HG02943 (cell line): ENCODE results near the gene CCZ1B.
A peak's percentile ranks its signal among the peaks of the same experiment; 100 is the strongest.
"Not testable (repeated sequence)": the region's sequence is repeated elsewhere in the genome, so short reads cannot be mapped to it uniquely, and the experiment has no call there.

Experiments used
- ATAC-seq: cut with Tn5 transposase; IDR thresholded peaks from one replicate; pipeline ENCODE4 v1.9.1; 2021; ENCODE audit warnings: mild to moderate bottlenecking, low read depth, moderate library complexity; ENCODE audit not compliant: unreplicated experiment

CCZ1B gene

GRCh38 chr7:6826151-6826550 lies at the start of gene CCZ1B:
TSS of gene CCZ1B (minus strand) at chr7:6826275. CDS start at chr7:6826197, 78 bp downstream.
- ATAC-seq, result peak; percentile 97

GRCh38 chr7:6875022-6875421 lies 48.9 kb upstream of the CCZ1B start:
- not testable (repeated sequence) for ATAC-seq

DNA sequence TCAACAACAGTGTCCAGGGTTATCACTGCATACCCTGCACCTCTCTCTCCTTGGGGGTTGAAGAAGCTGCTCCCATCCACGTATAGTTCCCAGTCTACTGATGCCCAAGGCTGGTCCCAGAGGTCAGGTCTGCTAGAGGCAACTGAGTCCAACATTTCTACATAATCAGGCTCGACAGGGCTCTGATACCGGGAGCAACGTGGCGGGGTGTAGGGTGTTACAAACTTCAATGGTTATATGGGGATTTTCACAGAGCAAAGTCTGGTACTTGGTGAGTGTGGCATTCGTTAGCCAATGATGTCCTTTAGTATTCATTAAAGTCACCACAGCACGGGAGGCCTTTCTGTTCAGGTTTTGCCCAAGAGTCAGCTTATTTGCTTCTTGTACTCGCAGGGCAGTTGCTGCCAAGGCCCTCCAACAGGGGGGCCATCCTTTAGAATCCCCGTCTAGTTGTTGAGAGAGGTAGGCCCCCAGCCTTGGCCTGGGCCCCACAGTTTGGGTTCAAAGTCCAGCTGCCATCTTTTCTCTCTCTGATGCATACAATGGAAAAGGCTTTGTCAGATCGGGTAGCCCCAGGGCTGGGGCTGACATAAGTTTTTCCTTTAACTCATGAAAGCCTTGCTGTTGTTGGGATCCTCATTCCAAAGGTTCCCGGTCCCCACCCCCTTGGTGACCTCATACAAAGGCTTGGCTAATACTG lies 46.3 kb upstream of the CCZ1B start:
- not testable (repeated sequence) for ATAC-seq

DNA sequence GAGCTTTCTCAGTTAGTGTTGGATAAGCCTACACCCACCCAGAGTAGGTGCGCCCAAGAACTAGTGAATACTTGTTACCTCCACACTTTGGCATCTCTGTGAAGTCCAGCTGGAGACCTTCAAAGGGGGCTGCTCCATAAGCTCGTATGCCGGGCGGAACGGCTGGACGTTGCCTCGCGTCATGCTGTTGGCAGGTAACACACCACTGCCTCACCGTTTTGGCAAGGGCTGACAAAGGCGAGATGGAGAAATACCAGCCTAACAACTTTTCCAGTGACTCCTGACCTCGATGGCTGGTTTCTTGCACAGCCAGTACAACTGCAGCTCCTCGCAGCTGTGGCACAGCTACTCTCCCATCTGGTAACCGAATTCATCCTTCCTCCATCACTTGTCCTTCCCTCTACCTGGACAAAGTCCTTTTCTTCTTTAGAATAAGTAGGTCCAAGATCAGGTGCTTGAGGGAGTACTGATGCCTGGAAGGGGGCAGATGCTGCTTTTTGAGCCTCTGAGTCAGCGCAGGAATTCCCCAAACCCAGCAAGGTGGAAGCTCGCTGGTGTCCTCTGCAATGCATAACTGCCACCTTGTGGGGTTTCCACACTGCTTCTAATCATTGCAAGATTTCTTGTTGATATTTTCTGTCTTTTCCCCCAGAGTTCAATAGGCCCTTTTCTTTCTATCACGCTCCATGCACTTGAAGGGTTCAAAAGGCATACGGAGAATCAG lies 45.5 kb upstream of the CCZ1B start:
- ATAC-seq, result not testable (repeated sequence)

GRCh38 chr7:6864751-6865150 lies 38.7 kb upstream of the CCZ1B start:
- ATAC-seq, result not testable (repeated sequence)

DNA sequence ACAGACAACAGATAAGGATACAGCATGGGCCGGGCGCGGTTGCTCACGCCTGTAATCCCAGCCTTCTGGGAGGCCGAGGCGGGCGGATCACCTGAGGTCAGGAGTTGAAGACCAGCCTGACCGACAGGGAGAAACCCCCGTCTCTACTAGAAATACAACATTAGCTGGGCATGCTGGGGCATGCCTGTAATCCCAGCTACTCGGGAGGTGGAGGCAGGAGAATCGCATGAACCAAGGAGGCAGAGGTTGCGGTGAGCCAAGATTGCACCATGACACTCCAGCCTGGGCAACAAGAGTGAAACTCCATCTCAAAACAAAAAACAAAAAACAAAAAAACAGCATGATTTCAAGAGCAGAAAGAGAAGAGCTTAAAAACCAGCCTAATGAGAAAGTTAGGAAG lies 38.1 kb upstream of the CCZ1B start:
- not testable (repeated sequence) for ATAC-seq

GRCh38 chr7:6862876-6863275 lies 36.8 kb upstream of the CCZ1B start:
- not testable (repeated sequence) for ATAC-seq

GRCh38 chr7:6857721-6858314 lies 31.7 kb upstream of the CCZ1B start:
- ATAC-seq, result not testable (repeated sequence)

DNA sequence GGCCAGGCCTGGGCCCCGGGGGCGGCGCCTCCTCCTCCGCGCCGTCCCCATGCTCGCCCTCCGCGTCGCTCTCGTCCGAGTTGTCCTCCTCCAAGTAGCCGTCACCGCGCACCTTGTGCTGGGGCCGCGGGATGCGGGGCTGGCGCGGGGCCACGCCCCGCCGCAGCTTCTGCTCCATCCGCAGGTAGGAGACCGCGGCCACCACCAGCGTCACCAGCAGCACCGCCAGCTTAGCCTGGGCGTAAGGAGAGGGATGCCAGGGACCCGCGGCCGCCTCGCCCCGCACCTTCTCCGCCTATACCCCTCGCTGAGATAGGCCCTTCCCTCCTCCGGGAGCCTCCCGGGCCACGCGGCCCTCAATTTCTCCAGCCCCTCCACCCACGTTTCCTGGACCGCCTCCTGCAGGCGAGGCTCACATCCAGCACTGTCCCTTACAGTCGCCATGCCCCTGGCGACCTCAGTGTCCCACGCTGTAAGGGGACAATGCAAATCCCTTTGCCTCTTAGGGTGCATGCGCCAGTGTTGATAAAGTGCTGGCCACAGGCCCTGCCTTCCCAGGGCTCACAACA lies 29.6 kb upstream of the CCZ1B start:
- ATAC-seq, result not testable (repeated sequence)

DNA sequence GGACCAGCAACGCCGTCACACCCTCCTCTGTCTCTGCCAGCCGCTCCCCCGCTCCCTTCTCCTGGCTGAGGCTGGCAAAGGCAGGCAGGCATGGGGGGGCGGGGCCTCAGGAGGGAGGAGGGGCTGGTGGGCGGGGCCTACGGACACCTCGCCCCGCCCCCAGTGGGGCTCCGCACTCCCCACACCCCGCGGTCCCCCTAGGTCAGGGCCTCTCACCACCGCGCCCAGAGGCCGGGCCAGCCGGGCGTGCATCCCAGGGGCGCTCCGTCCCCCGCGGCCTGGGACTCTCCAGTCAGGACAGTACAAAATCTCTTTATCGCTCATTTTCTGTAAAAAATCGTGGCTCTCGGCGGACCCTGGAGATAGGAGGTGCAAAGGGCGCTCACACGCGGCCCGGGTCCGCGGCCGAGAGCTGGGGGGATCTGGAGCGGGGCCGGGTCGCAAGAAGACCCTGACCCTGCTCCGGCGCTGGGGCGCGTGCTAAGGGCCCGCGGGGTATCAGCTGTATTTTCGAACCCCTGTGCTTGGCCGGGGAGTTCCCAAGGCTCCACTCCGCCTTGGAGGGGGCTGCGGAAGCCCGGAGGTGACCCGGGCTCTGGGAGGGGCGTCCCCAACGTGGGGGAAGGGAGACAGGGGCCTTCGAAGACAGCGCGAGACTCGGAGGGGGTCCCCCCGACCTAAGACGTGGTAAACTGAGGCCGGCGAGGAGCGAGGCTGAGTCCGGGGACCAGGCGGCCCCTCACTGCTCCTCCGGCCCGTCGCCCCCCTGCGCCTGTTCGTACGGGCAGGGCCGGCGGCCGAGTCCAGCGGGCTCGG lies 28.9 kb upstream of the CCZ1B start:
- ATAC-seq, result not testable (repeated sequence)

DNA sequence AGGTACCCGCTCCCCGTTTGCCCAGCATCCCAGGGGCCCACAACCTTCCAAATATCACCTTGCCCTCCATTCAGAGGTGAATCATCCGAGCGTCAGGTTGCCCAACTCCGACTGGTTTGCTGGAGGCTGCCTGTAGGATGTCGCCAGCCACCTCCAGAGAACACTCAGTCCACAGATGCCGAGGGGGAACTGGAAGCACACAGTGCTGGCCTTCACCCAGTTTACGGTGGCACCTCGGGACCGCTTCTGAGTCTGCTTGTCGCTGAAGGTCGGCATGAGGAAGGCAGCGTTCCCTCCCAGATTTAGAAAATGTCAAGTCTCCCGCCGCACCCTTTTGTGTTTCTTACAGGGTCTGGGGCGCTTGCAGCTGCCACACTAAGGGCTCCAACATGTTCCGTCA lies 27.6 kb upstream of the CCZ1B start:
- not testable (repeated sequence) for ATAC-seq

DNA sequence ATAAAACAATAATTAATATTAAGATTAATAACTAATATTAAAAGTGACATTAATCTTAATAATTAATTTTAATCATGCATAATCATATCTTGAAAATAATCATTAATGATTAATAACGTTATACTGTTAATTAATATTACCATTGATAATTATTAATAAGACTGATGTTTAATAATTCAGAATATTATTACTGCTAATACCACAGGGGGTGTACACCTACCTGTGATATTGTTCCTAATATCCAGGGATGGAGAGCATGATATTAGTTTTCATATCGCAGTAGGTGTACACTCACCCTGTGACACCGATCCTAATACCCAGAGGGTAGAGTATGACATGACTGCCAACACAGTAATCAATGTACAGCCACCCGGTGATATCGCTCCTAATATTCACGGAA lies 23.1 kb upstream of the CCZ1B start:
- ATAC-seq, result not testable (repeated sequence)

GRCh38 chr7:6847751-6848150 lies 21.7 kb upstream of the CCZ1B start:
- ATAC-seq, result not testable (repeated sequence)

GRCh38 chr7:6845971-6846449 lies 19.9 kb upstream of the CCZ1B start:
- ATAC-seq, result not testable (repeated sequence)

DNA sequence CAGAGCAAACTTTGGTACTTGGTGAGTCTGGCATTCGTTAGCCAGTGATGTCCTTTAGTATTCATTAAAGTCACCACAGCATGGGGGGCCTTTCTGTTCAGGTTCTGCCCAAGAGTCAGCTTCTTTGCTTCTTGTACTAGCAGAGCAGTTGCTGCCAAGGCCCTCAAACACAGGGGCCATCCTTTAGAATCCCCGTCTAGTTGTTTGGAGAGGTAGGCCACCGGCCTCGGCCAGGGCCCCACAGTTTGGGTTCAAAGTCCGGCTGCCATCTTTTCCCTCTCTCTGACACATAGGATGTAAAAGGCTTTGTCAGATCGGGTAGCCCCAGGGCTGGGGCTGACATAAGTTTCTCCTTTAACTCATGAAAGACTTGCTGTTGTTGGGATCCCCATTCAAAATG lies 17.6 kb upstream of the CCZ1B start:
- ATAC-seq, result not testable (repeated sequence)

DNA sequence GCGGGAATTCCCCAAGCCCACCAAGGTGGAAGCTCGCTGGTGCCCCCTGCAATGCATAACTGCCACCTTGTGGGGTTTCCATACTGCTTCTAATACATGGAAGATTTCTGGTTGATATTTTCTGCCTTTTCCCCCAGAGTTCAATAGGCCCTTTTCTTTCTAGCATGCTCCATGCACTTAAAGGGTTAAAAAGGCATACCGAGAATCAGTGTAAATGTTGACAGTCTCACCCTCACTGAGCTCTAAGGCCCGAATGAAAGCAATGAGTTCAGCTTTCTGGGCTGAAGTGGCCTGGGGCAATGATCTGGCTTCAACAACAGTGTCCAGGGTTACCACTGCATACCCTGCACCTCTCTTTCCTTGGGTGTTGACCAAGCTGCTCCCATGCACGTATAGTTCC lies 17.0 kb upstream of the CCZ1B start:
- not testable (repeated sequence) for ATAC-seq

GRCh38 chr7:6842278-6842921 lies 16.3 kb upstream of the CCZ1B start:
- ATAC-seq, result not testable (repeated sequence)

- not testable (repeated sequence) for ATAC-seq
These were observed 11.0 kb upstream of the CCZ1B start for GRCh38 chr7:6837081-6837480.

DNA sequence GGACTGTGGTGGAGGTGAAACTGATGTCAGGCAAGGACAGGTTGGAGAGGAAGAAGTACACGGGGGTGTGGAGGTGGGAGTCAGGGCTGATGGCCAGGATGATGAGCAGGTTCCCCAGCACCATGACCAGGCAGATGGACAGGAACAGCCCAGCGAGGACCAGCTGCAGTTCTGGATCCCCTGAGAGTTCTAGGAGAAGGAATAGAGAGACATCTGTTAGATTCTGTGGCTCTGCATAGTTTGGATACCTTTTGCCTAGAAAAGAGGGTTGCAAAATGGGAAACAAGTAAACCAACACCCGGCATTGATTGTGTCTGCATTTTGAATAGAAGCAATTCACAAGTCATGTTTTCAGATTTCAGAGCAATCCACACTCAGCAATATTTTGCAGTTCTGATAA lies 9.4 kb upstream of the CCZ1B start:
- not testable (repeated sequence) for ATAC-seq

DNA sequence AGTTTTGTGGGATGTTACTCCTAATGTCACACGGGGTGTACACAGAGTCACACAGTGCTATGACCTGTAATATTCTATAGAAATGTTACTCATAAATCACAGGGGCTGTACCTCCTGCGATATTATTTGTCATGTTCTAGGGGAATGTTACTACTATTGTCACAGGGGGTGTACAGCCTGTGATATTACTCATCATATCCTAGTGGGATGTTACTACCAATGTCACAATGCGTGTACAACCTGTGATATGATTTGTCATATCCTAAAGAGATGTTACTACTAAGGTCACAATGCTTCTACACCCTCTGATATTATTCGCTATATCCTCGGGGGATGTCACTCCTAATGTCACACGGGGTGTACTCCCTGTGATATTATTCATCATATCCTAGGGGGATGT lies 7.6 kb upstream of the CCZ1B start:
- ATAC-seq, result no peak
